NCI-H1105 treated with DMSO at 0.1 percent for 48 hours (cell line): Measurements from ENCODE around the gene SLC22A4.

Experiments
- DNase-seq: peaks from one replicate; lab custom pipeline; 2025; lab: John Stamatoyannopoulos, UW

Gene SLC22A4

GRCh38 chr5:132262882-132263547, 31.2 kb upstream of the SLC22A4 start:
- DNase-seq, result no peak

GRCh38 chr5:132263548-132264261, 30.5 kb upstream of the SLC22A4 start:
- DNase-seq, result no peak

GRCh38 chr5:132264546-132265335, 29.5 kb upstream of the SLC22A4 start:
- no peak for DNase-seq

- DNase-seq, result no peak
These were observed 28.7 kb upstream of the SLC22A4 start for GRCh38 chr5:132265336-132266030.

DNA sequence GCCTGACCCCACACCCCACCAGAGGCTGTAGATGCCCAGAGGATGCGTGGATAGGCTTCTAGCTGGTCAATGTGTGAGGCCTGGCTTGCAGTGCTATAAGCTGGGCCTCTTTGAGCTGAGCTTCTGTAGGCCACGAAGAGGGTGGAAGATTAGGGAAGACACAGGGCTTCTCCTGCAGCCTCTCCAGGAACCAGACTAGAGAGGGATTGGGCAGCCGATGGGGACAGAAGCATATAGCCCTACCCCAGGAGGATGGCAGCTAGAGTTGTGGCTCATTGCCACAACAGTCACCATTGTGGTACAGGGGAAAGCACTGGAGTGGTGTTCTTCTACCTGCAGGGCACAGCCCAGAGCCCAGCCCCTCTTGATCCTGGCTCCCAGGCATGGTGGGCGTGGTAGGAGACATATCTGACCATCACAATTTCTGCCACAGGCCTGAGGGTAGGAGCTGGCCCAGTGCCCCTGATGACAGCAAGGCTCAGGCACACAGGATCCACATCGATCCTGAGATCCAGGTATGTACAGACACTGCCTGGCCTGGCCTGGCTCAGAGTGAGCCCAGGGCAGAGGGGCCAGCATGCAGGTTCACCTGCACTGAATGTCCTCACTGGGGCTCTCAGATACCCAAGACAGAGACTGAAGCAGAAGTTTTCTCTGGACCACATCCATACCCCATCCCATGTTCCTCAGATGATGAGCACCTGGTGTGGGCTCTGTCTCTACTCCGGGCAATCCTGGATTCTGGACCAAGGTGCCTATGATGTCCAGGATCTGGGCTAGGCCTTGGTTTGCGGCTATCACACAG, 28.0 kb upstream of the SLC22A4 start:
- DNase-seq, result no peak

DNA sequence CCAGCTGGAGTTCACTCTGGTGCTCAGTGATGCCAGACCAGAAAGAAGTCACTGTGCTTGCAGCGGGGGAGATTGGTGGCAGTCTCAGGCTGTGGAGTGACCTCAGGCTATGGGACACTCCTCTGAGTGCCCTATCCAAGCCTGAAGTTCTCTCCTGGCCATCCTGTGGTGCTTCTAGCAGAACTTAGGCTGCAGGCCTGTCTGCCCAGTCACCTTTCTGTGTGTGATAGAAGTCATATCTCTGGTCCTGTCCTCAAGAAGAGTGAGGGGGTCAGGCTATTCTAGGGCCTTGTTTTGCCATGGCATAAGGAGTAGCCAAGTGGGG, 27.4 kb upstream of the SLC22A4 start:
- no peak for DNase-seq

- no peak for DNase-seq
These were observed 26.9 kb upstream of the SLC22A4 start for GRCh38 chr5:132267166-132267739.

DNA sequence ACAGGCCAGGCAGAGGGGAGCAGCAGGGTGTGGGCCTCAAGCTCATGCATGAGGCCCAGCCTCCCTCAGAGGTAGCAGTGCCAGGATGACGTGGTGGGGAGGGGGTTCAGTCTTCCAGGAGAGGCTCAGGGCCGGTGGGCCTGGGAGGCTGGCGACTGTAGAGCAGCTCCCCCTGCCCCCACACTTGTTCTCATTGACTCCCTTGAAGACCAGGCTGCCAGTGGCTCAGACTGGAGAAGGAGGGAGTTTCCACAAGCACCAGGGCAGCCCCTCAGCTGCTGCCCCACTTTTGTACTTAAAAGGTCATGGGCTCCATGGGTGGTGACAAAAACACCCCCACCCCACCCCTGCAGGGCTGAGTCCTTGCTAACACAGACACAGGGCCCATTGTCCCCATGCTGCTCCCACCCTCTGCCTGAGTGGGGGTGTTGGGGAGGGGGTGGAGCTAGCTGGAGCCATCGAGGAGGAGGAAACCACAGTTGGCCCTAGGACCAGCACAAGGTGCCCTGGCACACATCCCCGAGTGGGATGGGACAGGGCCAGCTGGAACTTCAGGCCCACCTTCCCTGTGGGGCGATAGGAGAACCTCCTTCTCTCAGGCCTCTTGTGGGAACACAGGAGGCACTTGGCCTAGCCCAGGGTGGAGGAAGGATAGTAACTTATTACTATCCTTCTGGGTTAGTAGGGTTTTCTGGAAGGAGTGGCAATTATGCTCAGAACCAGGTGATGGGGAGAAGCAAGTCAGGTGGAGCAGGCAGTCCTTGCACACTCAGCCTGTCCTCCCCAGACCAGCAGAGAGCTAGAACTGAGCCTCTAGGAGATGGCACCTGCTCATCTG, 26.0 kb upstream of the SLC22A4 start:
- no peak for DNase-seq

DNA sequence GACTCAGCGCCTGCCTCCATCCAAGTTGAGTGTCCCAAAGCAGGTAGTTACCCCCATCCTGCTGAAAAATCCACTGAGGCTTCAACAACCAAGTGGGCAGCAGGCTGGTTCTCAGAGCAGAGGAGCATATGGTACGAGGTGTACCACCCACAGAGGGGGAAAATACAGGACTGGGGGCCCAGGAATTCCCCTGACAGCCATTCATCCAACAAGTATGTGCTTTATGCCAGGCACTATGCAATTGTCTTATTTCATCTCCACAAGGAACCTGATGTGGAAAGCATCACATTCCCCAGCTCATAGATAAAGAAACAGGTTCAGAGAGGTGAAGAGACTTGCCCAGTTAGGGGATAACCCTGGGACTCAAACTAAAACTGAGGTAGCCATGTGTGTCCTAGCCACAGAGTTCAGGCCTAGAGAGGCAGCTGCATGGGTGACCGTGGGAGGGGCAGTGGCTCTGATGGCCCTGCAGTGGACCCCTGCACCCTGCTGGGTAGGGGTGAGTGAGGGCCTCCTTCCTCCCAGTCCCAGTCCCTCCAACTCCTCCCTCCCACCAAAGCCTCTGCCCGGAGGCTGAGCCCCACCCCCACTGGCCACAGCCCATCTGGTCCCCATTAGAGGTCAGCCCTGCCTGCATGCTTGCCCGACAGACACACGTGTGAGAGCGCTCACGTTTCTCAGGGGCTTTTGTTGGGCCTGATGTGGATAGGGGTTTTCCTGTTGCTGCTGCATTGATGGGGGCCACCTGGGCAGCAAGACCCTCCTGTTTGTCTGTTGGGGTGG, 25.2 kb upstream of the SLC22A4 start:
- no peak for DNase-seq

DNA sequence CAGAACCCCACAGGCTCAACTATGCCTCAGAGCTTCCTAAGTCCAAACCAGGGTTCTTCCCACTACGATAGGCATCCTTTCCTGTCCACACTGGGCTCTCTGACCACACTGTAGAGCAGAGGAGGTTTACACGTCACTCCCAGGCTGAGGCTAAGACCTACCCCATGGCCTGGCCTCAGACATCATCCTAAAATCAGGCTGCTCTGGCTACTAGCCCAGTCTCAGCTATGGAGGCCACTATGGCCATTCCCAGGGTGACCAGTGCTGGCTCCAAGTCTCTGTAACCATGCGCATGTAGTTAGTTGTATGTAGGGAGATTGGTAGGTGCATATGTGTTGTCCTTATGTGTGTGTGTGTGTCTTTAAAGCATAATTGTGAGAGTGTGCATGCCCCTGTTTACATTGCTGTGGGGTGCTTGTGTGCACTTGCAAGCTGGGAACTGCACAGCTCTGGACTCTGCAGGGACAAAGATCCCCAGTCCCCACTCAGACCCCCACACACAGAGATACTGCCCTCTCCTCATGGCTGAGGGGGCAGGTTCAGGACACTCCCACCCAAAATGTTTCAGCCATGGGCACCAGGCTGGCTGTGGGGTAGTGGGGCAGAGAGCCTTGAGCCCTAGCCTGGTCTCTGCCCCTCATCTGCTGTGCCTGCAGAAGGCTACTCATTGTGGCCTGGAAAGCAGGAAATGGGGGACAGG, 24.4 kb upstream of the SLC22A4 start:
- no peak for DNase-seq

- no peak for DNase-seq
These were observed 23.9 kb upstream of the SLC22A4 start for GRCh38 chr5:132270335-132270665.

- no peak for DNase-seq
These were observed 23.5 kb upstream of the SLC22A4 start for GRCh38 chr5:132270706-132271105.

GRCh38 chr5:132271251-132272246, 22.6 kb upstream of the SLC22A4 start:
- no peak for DNase-seq

- peak; percentile 29 for DNase-seq
These were observed 21.6 kb upstream of the SLC22A4 start for GRCh38 chr5:132272311-132273210.

- DNase-seq, result no peak
These were observed 20.6 kb upstream of the SLC22A4 start for GRCh38 chr5:132273631-132274030.

- DNase-seq, result no peak
These were observed 20.0 kb upstream of the SLC22A4 start for GRCh38 chr5:132274050-132274792.
